Measurements from ENCODE around the gene POLR2L.

DNA sequence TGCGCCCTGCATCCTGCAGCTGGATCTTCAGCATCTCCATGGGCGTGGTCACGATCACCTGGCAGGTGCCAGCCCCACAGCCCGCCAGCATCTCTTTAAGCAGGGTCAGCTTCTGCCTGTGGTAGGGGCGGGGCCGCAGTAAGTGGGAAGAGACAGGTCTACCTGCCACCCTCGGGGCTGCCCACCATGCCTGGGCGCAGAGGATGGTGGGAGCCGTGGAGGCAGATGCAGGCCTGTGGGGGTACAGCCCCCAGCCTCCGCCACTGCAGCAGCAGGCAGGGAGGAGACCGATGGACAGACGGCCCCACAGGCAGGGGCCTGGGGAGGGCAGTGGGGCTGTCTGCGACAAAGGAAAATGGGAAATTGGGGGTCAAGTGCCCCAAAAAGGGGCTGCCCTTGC is 49.5 kb downstream of the POLR2L start:
- TF ChIP-seq POLR2A (IDR thresholded peaks at IDR 0.05): no peak
- TF ChIP-seq, protein P1, sequence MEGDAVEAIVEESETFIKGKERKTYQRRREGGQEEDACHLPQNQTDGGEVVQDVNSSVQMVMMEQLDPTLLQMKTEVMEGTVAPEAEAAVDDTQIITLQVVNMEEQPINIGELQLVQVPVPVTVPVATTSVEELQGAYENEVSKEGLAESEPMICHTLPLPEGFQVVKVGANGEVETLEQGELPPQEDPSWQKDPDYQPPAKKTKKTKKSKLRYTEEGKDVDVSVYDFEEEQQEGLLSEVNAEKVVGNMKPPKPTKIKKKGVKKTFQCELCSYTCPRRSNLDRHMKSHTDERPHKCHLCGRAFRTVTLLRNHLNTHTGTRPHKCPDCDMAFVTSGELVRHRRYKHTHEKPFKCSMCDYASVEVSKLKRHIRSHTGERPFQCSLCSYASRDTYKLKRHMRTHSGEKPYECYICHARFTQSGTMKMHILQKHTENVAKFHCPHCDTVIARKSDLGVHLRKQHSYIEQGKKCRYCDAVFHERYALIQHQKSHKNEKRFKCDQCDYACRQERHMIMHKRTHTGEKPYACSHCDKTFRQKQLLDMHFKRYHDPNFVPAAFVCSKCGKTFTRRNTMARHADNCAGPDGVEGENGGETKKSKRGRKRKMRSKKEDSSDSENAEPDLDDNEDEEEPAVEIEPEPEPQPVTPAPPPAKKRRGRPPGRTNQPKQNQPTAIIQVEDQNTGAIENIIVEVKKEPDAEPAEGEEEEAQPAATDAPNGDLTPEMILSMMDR (IDR thresholded peaks at IDR 0.05): no peak

All from testis (tissue), 2 donors.